MM.1S (cell line): Measurements from ENCODE around the gene CDH7.

Experiments
- CTCF ChIP-seq: fragments of 300-600 bp; sonication (generic); IDR thresholded peaks from 2 replicates; pipeline ENCODE4 v1.5.1; 2016; ENCODE audit warnings: antibody characterized with exemption, low read length, mixed read lengths
- EZH2phosphoT487 ChIP-seq: fragments of 300-600 bp; sonication (generic); IDR thresholded peaks from 2 replicates; pipeline ENCODE4 v1.6.1; 2018; ENCODE audit warnings: antibody characterized with exemption, low read length

- TF ChIP-seq CTCF (no peak), EZH2phosphoT487 (no peak)
Observed at GRCh38 chr18:65821911-65822310, 71.1 kb downstream of the CDH7 start.
